HG03064 (cell line): ENCODE results near the gene RBM3.
"Not testable (repeated sequence)": the region's sequence is repeated elsewhere in the genome, so short reads cannot be mapped to it uniquely, and the experiment has no call there.

ENCODE experiments used
- ATAC-seq: cut with Tn5 transposase; IDR thresholded peaks from one replicate; pipeline ENCODE4 v1.9.1; 2021; ENCODE audit warnings: low read depth; ENCODE audit not compliant: unreplicated experiment

RBM3 gene

DNA sequence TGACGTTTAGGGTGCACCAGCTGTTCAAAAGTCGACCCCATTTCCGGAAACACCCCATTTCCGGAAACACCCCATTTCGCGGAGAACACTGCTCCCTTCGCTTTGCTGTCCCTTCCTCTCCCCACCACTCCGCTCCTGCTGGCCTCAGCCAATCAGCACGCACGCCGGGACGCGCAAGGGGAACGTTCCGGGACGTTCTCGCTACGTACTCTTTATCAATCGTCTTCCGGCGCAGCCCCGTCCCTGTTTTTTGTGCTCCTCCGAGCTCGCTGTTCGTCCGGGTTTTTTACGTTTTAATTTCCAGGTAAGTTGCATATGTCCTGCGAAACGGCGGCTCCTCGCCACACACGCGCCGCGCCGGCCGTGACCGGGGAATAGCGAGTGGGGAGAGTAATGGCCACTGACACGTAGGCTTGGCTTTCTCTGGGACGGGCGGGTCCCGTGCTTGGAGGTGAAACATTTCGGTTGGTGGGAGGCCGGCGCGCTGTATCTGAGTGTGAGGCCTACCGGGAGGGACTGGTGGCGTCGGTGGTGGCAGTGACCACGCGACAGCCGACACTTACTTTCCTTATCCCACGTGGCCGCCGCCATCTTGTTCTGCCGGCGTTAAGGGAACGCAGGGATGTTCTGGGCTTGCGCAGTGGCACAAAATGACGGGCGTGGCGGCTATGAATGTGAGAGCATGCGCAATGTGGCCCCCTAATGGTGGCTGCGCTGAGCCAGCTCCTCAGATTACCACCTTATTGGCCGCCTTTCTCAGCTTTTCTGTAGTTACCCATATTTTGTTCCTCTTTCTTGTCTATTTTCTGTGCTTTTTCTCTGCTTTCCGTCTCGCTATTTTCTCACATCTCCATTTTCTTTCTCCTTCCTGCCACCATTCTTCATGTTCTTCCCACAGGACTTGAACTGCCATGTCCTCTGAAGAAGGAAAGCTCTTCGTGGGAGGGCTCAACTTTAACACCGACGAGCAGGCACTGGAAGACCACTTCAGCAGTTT, at the start of gene RBM3:
Gene RBM3 (plus strand): TSS at position 215 of the 997 bp plus-strand sequence. CDS start 697 bp downstream, at position 912.
- peak; percentile 76 for ATAC-seq

DNA sequence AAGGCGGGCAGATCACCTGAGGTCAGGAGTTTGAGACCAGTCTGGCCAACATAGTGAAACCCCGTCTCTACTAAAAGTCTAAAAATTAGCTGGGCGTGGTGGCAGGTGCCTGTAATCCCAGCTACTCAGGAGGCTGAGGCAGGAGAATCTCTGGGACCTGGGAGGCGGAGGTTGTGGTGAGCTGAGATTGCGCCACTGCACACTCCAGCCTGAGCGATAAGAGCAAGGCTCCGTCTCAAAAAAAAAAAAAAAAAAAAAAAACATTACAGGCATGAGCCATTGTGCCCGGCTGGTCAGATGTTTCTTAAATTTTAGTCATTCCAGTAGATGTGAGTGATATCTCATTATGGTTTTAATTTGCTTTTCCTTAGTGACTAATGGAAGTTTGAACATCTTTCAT, 48.4 kb upstream of the RBM3 start:
- not testable (repeated sequence) for ATAC-seq

DNA sequence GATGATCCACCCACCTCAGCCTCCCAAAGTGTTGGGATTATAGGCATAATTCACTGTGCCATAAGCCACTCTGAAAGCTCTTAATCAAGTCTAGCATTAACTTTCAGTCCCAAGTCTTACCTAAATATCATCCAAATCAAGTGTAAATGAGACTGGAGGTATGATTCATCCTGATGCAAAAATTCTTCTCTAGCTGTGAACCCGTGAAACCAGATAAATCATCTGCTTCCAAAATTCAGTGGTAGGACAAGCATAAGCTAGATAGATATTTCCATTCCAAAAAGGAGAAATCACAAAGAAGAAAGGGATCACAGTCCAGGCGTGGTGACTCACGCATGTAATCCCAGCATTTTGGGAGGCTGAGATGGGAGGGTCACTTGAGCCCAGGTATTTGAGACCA, 43.5 kb upstream of the RBM3 start:
- no peak for ATAC-seq

- ATAC-seq: no peak
Measured at GRCh38 chrX:48531358-48531959, 42.8 kb upstream of the RBM3 start.

DNA sequence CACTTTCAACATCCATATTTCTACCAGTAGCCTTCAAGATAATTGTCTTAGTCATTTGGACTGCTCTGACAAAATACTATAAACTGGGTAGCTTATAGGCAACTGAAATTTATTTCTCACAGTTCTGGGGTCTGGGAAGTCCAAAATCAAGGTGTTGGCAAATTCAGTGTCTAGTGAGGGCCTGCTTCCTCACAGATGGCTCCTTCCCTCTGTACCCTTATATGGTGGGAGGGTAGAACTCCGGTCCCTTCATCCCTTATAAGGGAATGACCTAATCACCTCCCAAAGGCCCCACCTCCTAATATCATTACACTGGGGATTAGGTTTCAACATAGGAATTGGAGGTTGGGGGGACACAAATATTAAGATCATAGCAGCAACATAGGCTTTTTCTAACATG, 42.1 kb upstream of the RBM3 start:
- ATAC-seq: no peak

DNA sequence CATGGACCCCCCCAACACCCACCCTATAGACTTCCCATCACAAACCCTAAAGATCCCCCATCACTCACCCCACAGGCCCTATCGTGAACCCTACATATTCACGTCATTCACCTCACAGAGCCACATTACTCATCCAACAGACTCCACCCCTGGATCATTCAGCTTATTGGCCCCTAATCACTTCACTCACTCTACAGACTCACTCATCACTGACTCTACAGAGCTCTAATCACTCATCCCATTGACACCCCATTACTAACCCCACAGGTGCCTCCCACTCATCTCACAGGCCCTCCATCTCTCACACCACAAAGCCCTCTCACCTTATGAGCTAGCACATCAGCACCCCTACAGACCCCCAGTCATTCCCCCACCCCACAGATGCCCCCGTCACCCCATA, 41.1 kb upstream of the RBM3 start:
- no peak for ATAC-seq

GRCh38 chrX:48538641-48539344, 35.5 kb upstream of the RBM3 start:
- ATAC-seq: no peak

DNA sequence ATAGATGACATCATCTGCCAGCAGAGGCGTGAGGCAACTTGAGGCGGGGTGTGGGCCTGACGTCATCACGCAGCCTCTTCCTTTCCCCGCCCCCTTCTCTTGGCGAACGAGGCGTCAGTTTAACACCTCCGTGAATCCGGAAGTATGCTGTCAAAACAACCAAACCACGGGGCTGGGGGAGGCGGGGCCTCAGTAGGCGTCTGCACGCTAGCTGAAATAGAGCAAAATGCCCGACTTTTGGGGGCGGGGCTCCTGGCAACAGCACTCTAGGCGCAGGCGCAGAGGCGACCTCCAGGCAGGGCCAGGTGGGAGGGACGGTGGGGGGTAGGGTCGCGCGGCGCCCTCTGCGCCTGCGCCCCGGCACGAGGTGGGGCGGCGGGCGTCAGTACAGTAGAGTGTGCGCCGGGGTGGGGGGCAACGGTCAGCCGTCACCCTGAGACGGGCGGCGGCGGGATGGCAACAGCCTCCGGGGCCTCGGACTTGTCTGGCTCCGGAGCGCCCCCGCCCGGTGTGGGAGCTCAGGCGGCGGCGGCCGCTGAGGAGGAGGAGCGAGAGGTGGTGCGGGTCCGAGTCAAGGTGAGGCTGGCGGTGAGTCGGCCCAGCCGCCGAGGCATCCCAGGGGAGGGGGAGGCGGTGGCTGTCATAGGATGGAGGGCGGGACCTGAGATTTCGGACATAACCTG, 34.8 kb upstream of the RBM3 start, which contains the start of gene TBC1D25:
Gene TBC1D25 (plus strand): TSS at position 370 of the 683 bp plus-strand sequence. CDS start 84 bp downstream, at position 454.
- ATAC-seq: peak; percentile 76

GRCh38 chrX:48540028-48540375, 34.3 kb upstream of the RBM3 start:
- ATAC-seq: peak; percentile 35

- no peak for ATAC-seq
Measured at GRCh38 chrX:48540480-48540879, 33.8 kb upstream of the RBM3 start.

- no peak for ATAC-seq
Measured at GRCh38 chrX:48541140-48541814, 33.0 kb upstream of the RBM3 start.

- no peak for ATAC-seq
Measured at GRCh38 chrX:48548871-48549270, 25.4 kb upstream of the RBM3 start.

- ATAC-seq: not testable (repeated sequence)
Measured at GRCh38 chrX:48555731-48556325, 18.5 kb upstream of the RBM3 start.

GRCh38 chrX:48558271-48558670, 16.0 kb upstream of the RBM3 start:
- no peak for ATAC-seq

DNA sequence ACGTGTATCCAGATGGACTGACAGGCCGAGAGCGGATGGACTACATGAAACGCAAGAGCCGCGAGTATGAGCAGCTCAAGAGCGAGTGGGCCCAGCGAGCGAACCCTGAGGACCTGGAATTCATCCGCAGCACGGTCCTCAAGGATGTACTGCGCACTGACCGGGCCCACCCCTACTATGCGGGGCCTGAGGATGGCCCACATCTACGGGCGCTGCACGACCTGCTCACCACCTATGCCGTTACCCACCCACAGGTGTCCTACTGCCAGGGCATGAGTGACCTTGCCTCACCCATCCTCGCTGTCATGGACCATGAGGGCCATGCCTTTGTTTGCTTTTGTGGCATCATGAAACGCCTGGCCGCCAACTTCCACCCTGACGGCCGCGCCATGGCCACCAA, 14.6 kb upstream of the RBM3 start:
- no peak for ATAC-seq

GRCh38 chrX:48560056-48560455, 14.2 kb upstream of the RBM3 start:
- ATAC-seq: no peak

DNA sequence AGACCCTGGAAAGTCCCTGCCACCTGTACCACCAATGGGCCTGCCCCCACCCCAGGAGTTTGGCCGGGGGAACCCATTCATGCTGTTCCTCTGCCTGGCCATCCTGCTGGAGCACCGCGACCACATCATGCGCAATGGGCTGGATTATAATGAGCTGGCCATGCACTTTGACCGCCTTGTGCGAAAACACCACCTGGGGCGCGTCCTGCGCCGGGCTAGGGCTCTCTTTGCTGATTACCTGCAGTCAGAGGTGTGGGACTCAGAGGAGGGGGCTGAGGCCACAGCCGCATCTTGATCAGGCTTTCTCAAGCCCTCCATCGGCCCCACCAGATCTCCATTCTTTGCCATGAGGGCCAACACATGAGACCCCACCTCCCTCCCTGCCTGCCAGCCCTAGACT, 13.6 kb upstream of the RBM3 start:
- no peak for ATAC-seq

GRCh38 chrX:48569958-48570357, 4.3 kb upstream of the RBM3 start:
- ATAC-seq: no peak

GRCh38 chrX:48573690-48574269, 504 bp upstream of the RBM3 start:
- ATAC-seq: no peak
